ENCODE data around the gene FITM1.

The FITM1 gene

DNA sequence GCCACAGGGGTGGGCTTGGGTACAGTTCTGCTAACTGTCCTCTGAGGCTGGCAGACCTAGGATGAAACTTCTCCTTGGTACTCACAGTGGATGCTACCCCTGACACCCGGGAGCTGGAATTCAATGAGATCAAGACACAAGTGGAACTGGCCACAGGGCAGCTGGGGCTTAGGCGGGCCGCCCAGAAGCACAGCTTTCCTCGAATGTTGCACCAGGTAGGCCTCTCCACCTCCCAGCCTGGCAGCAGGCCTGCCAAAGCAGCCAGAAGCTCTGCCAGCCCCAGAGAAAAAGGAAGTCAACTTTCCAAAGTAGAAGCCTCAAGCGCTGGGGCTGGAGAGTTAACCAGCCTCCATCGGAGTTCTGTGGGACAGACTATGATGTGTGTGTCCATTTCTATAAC, 13.3 kb upstream of the FITM1 start:
- no peak for DNase-seq (ENCODE audit: low spot score)
- TF ChIP-seq, protein P1, sequence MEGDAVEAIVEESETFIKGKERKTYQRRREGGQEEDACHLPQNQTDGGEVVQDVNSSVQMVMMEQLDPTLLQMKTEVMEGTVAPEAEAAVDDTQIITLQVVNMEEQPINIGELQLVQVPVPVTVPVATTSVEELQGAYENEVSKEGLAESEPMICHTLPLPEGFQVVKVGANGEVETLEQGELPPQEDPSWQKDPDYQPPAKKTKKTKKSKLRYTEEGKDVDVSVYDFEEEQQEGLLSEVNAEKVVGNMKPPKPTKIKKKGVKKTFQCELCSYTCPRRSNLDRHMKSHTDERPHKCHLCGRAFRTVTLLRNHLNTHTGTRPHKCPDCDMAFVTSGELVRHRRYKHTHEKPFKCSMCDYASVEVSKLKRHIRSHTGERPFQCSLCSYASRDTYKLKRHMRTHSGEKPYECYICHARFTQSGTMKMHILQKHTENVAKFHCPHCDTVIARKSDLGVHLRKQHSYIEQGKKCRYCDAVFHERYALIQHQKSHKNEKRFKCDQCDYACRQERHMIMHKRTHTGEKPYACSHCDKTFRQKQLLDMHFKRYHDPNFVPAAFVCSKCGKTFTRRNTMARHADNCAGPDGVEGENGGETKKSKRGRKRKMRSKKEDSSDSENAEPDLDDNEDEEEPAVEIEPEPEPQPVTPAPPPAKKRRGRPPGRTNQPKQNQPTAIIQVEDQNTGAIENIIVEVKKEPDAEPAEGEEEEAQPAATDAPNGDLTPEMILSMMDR (IDR thresholded peaks at IDR 0.05; ENCODE audit: borderline replicate concordance, control extremely low read depth, extremely low read depth, insufficient read depth, missing control alignments): no peak
- in situ Hi-C loops (cut with MboI; ENCODE audit: low sequenced_read_pairs, unreplicated experiment): no loop called here

DNA sequence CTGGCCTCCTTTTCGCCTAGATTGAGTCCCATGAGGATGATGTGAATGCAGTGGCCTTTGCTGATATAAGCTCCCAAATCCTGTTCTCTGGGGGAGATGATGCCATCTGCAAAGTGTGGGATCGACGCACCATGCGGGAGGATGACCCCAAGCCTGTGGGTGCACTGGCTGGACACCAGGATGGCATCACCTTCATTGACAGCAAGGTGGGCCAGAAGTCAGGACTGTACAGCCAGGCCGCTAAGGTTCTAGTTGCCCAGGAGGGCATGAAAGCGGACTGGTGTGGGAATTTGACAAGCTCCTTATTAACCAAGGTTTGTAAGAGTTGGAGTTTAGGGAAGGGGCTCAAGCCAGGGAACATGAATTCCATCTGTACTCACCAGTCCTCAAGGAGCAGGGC, 10.8 kb upstream of the FITM1 start:
- in situ Hi-C loops (cut with MboI; ENCODE audit: low sequenced_read_pairs, unreplicated experiment): no loop called here
- TF ChIP-seq, protein P1 (IDR thresholded peaks at IDR 0.05; ENCODE audit: borderline replicate concordance, control extremely low read depth, extremely low read depth, insufficient read depth, missing control alignments): no peak
- no peak for DNase-seq (ENCODE audit: low spot score)

GRCh38 chr14:24121210-24121609, 9.2 kb upstream of the FITM1 start:
- in situ Hi-C loops (cut with MboI; ENCODE audit: low sequenced_read_pairs, unreplicated experiment): no loop called here
- TF ChIP-seq, protein P1 (IDR thresholded peaks at IDR 0.05; ENCODE audit: borderline replicate concordance, control extremely low read depth, extremely low read depth, insufficient read depth, missing control alignments): no peak
- DNase-seq (ENCODE audit: low spot score): no peak

- DNase-seq (ENCODE audit: low spot score): no peak
- TF ChIP-seq, protein P1 (IDR thresholded peaks at IDR 0.05; ENCODE audit: borderline replicate concordance, control extremely low read depth, extremely low read depth, insufficient read depth, missing control alignments): no peak
- in situ Hi-C loops (cut with MboI; ENCODE audit: low sequenced_read_pairs, unreplicated experiment): no loop called here
Observed at GRCh38 chr14:24122416-24122815, 8.0 kb upstream of the FITM1 start.

DNA sequence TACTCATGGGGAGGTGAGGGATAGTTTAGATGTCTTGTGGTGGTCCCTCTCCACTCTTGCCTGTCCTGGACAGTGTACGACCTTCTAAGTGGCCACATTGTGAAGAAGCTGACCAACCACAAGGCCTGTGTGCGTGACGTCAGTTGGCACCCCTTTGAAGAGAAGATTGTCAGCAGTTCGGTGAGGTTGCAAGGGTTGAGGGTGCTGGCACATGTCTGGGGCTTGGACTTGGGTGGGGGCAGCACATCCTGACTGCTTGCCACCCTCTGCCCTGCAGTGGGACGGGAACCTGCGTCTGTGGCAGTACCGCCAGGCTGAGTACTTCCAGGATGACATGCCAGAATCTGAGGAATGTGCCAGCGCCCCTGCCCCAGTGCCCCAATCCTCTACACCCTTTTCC, 7.6 kb upstream of the FITM1 start:
- TF ChIP-seq, protein P1 (IDR thresholded peaks at IDR 0.05; ENCODE audit: borderline replicate concordance, control extremely low read depth, extremely low read depth, insufficient read depth, missing control alignments): no peak
- in situ Hi-C loops (cut with MboI; ENCODE audit: low sequenced_read_pairs, unreplicated experiment): no loop called here
- no peak for DNase-seq (ENCODE audit: low spot score)

DNA sequence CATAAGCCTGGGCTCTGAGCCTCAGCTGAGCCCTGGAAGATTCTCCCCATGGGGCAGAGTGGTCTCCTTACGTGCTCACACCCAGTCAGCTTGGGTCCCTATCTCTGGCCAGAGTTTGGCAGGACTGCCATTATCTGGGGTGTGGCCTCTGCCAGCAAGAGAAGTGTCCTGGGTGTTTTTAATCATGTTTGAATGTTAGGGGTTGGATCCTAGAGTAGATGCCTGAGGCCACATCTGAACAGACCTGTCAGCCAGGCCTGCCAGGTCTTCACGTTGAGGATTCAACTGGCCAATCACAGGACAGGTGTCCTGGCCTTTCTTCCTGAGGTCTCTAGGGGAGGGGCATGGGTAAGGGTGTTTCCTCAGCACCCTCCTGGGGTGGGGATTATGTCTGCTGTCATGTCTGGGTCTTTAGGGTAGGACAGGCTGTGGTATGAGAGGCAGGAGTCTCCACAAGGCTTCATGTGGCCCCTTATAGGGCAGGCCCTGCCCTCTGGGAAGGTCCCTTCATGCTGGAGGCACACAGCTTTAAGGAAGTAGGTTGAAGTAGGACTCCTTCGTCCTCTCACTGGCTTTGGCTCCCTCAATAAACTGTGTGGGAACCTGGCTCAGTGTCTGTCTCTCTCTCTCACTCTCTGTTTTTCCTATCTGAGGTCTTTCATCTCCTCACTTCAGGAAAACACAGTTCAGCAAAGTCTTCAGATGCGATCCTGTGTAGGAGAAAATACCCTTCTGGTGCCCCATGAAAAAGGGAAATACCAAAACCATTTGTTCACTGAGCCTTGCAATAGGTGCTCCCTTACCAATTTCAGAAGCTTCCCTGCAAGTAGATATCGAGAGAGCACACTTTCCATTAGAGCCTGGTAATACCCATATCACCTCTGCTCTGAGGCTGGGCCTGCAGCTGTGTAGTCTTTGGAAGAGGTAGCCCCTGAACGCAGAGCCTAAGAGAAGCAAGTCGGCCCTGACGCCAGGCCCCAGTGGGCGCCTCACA, 6.7 kb upstream of the FITM1 start:
- TF ChIP-seq, protein P1 (IDR thresholded peaks at IDR 0.05; ENCODE audit: borderline replicate concordance, control extremely low read depth, extremely low read depth, insufficient read depth, missing control alignments): no peak
- in situ Hi-C loops (cut with MboI; ENCODE audit: low sequenced_read_pairs, unreplicated experiment): no loop called here
- peak; percentile 53 for DNase-seq (ENCODE audit: low spot score)
